SJSA1 (cell line): ENCODE data around the gene ARFGEF3. TPM values are rescaled to one million over a fixed set of nuclear protein-coding genes. Genes with fewer than 3 reads are reported as not detected.

ENCODE experiments used
- DNase-seq, 2 experiments: peaks; one replicate each; pipeline ENCODE4 v3.0.0-alpha.2; 2015 to 2020; ENCODE audit warnings: low spot score in 2 of 2, low read depth in 1 of 2
- H3K27ac ChIP-seq: fragments of 250-450 bp; sonication (Bioruptor Pico); 2 replicates; pipeline ENCODE4 v1.5.1; 2020; ENCODE audit warnings: mild to moderate bottlenecking, moderate library complexity
- H3K27me3 ChIP-seq: fragments of 250-450 bp; sonication (Bioruptor Pico); replicated peaks from 2 replicates; pipeline ENCODE4 v1.5.1; 2020; ENCODE audit warnings: mild to moderate bottlenecking, moderate library complexity
- H3K36me3 ChIP-seq: fragments of 250-450 bp; sonication (Bioruptor Pico); 2 replicates; pipeline ENCODE4 v1.5.1; 2020; ENCODE audit warnings: mild to moderate bottlenecking
- H3K4me1 ChIP-seq: fragments of 250-450 bp; sonication (Bioruptor Pico); replicated peaks from 2 replicates; pipeline ENCODE4 v1.6.1; 2021; ENCODE audit warnings: mild to moderate bottlenecking
- H3K4me3 ChIP-seq: fragments of 250-450 bp; sonication (Bioruptor Pico); 2 replicates; pipeline ENCODE4 v1.5.1; 2020; ENCODE audit warnings: mild to moderate bottlenecking
- H3K9me3 ChIP-seq: fragments of 250-450 bp; sonication (Bioruptor Pico); replicated peaks from 2 replicates; pipeline ENCODE4 v1.5.1; 2020; ENCODE audit warnings: mild to moderate bottlenecking
- total RNA-seq: library from RNA; depleted of rRNA; stranded (reverse); fragments of >200 nt; shearing (Covaris generic); gene quantifications from 2 replicates; pipeline ENCODE4 v1.2.3, GENCODE V29; 2014

The ARFGEF3 gene
- total RNA-seq, 1 experiment from 2014 or later: not detected

GRCh38 chr6:138291036-138291848 is 129.5 kb downstream of the ARFGEF3 start:
- H3K27me3 ChIP-seq: no peaks in the 10 kb centered on the region
- H3K9me3 ChIP-seq: 0 out of 2 replicates have a peak, but pooled peaks cover 2% of the 10 kb centered on the region
- peaks cover 20% of the 10 kb centered on the region for H3K4me1 ChIP-seq
- no peak overlapping the region for H3K4me3 ChIP-seq
- H3K27ac ChIP-seq: no peak overlapping the region
- DNase-seq: no peak
- no peaks in the 10 kb centered on the region for H3K36me3 ChIP-seq

- Histone ChIP-seq H3K27me3 (no peaks in the 10 kb centered on the region), H3K27ac (no peak overlapping the region), H3K9me3 (0 out of 2 replicates have a peak, but pooled peaks cover 2% of the 10 kb centered on the region), H3K4me1 (peaks cover 20% of the 10 kb centered on the region), H3K36me3 (no peaks in the 10 kb centered on the region), H3K4me3 (no peak overlapping the region)
- no peak for DNase-seq
Observed at GRCh38 chr6:138291849-138292181, 130.1 kb downstream of the ARFGEF3 start.

GRCh38 chr6:138292482-138292881 is 130.7 kb downstream of the ARFGEF3 start:
- Histone ChIP-seq H3K4me1 (peaks cover 19% of the 10 kb centered on the region), H3K27ac (no peak overlapping the region), H3K36me3 (no peaks in the 10 kb centered on the region), H3K4me3 (no peak overlapping the region), H3K27me3 (no peaks in the 10 kb centered on the region), H3K9me3 (no peaks in the 10 kb centered on the region)
- DNase-seq: no peak

GRCh38 chr6:138293428-138294395 is 132.0 kb downstream of the ARFGEF3 start:
- Histone ChIP-seq H3K9me3 (no peaks in the 10 kb centered on the region), H3K27me3 (no peaks in the 10 kb centered on the region), H3K4me3 (no peak overlapping the region), H3K4me1 (peaks cover 9% of the 10 kb centered on the region), H3K27ac (no peak overlapping the region), H3K36me3 (no peaks in the 10 kb centered on the region)
- no peak for DNase-seq

- no peaks in the 10 kb centered on the region for H3K9me3 ChIP-seq
- H3K27me3 ChIP-seq: peaks cover 4% of the 10 kb centered on the region; the same call in 1 of the 2 replicates
- no peaks in the 10 kb centered on the region for H3K4me1 ChIP-seq
- no peak for DNase-seq
- H3K27ac ChIP-seq: no peak overlapping the region
- H3K36me3 ChIP-seq: no peaks in the 10 kb centered on the region
- H3K4me3 ChIP-seq: no peak overlapping the region
Observed at GRCh38 chr6:138296381-138296780, 134.6 kb downstream of the ARFGEF3 start.

DNA sequence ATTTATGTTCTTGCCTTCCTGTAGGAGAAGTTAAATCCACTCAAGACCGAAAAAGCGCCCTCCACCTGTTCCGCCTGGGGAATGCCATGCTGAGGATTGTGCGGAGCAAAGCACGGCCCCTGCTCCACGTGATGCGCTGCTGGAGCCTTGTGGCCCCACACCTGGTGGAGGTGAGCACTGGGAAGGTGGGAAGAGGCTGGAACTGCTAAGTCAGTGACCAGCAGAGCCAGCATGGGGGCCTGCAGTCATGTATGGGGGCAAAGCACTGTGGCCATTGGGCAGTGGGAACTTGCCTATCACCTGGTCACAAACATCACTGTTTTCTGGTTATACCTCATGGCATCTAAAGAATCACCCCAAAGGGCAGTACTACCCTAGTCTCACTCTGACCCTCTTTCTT is 135.0 kb downstream of the ARFGEF3 start:
- Histone ChIP-seq H3K4me1 (no peaks in the 10 kb centered on the region), H3K36me3 (no peaks in the 10 kb centered on the region), H3K27ac (no peak overlapping the region), H3K27me3 (peaks cover 4% of the 10 kb centered on the region; the same call in 1 of the 2 replicates), H3K9me3 (no peaks in the 10 kb centered on the region), H3K4me3 (no peak overlapping the region)
- DNase-seq: no peak

DNA sequence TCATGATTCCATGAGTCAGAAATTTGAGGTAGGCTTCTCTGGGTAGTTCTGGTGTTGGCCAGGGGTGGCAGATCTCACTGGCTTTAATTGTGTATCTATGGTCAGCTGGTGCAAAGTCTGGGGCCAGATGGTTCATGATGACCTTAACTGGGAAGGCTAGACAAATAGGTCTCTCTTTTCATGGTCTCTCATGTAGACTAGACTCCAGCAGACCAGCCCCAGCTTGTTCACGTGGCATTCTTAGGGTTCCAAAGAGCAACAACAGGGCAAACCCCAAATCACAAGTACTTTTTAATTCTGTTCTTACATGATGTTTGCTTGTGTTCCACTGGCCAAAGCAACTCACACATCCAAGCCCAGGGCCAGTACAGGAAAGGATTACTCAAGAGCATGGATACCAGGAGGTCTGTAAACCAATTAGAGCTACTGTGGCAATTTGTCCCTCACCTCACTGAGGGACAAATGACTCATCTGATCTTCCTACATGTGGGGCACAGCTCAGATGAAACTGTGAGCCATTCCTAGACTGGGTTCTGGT is 136.1 kb downstream of the ARFGEF3 start:
- DNase-seq: no peak
- H3K27ac ChIP-seq: no peak overlapping the region
- peaks cover 4% of the 10 kb centered on the region; the same call in 1 of the 2 replicates for H3K27me3 ChIP-seq
- H3K9me3 ChIP-seq: no peaks in the 10 kb centered on the region
- H3K4me1 ChIP-seq: no peaks in the 10 kb centered on the region
- no peak overlapping the region for H3K4me3 ChIP-seq
- H3K36me3 ChIP-seq: no peaks in the 10 kb centered on the region

DNA sequence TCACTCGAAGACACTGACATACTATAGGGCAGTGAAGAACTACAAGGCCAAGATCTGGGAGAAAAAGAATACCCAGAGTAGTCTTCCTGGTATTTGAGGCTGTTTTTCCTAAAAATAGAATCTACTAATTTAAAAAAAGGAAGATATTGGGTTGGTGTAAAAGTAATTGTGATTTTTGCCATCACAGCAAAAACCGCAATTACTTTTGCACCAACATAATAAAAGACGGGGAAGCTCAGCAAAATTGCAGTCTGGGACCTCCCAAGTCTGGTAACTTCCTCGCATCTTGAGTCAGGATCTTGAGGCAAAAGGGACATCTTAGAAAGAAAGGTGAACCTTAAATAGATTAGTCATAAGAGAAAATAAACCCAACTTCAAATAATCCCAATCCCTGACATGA is 138.7 kb downstream of the ARFGEF3 start:
- no peaks in the 10 kb centered on the region for H3K4me1 ChIP-seq
- no peaks in the 10 kb centered on the region for H3K36me3 ChIP-seq
- H3K27me3 ChIP-seq: peaks cover 4% of the 10 kb centered on the region; the same call in 1 of the 2 replicates
- no peak overlapping the region for H3K27ac ChIP-seq
- H3K9me3 ChIP-seq: no peaks in the 10 kb centered on the region
- no peak overlapping the region for H3K4me3 ChIP-seq
- DNase-seq: no peak

GRCh38 chr6:138302554-138302953 is 140.8 kb downstream of the ARFGEF3 start:
- Histone ChIP-seq H3K4me1 (no peaks in the 10 kb centered on the region), H3K9me3 (no peaks in the 10 kb centered on the region), H3K27ac (no peak overlapping the region), H3K4me3 (no peak overlapping the region), H3K27me3 (peaks cover 4% of the 10 kb centered on the region; the same call in 1 of the 2 replicates), H3K36me3 (no peaks in the 10 kb centered on the region)
- no peak for DNase-seq

DNA sequence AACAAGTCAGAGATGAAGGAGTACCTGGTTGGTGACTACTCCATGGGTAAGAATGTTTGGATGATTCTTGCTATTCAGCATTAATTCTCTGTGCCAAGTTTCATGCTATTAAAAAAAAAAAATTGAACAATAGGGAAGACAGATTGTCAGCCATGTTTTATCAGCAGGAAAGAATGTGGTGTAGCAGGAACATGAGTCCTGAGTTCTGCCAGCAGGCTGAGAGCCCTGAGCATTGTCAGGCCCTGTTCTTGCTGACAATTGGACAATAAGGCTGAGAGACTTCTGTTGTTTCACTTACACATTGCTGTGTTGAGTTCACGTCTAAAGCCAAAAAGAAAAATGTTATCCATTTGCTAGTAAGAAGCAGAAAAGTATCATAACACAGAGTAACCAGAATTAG is 145.6 kb downstream of the ARFGEF3 start:
- Histone ChIP-seq H3K4me1 (no peaks in the 10 kb centered on the region), H3K4me3 (no peak overlapping the region), H3K9me3 (no peaks in the 10 kb centered on the region), H3K27ac (no peak overlapping the region), H3K36me3 (no peaks in the 10 kb centered on the region), H3K27me3 (no peaks in the 10 kb centered on the region)
- DNase-seq: no peak

DNA sequence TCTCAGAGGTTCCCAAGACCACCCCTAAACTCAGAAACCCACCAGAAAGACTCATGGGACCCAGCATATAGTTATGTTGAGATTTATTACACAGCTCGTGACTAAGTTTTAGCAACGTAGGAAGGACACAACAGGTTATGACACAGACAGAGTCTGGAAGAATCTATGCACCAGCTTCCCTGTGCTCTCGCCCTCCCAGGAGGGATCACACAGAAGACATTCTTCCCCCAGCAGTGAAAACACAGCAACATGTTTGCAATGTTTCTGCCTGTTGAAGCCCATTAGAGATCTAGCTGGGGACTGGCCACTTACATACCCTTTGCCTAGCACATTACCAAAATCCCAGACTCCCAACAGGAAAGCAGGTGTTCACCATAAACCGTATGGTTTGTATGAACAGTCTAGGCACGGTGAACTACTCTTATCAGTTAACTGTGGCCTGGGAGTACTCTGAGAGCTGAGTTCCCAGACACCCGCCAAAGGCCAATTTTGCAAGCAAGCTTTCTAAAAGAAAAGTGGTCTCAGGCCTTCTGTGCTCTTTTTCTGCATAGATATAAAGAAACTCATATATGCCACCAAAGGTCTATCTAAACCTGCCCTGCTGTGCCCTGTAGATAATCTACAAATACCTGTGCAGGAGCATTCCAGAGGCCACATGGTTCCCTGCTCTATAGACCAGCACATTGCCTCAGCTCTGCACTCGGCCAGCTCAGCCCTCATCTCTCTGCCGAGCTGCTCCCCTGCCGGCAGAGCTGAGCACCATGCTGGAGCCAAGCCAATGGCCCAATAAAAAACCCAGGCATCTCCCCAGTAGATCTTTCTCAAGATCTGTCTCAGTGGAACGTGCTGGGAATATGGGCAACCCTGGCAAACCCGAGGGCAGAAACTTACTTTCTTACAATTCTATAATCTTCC is 146.3 kb downstream of the ARFGEF3 start:
- Histone ChIP-seq H3K27me3 (no peaks in the 10 kb centered on the region), H3K27ac (no peak overlapping the region), H3K4me3 (no peak overlapping the region), H3K4me1 (no peaks in the 10 kb centered on the region), H3K9me3 (no peaks in the 10 kb centered on the region), H3K36me3 (no peaks in the 10 kb centered on the region)
- no peak for DNase-seq

DNA sequence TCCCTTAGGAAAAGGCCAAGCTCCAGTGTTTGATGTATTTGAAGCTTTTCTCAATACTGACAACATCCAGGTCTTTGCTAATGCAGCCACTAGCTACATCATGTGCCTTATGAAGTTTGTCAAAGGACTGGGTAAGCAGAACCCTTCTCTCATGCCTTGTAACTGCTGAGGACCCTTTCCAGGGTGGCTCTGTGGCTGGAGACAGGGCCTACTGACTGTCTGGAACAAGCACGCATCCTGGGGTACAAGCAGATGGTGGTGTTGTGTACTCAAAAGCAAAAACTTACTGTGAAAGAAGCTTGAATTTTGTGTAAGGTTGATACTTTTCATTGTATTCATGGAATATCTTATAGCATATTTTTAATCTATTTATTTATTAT is 147.0 kb downstream of the ARFGEF3 start:
- no peaks in the 10 kb centered on the region for H3K4me1 ChIP-seq
- no peaks in the 10 kb centered on the region for H3K9me3 ChIP-seq
- no peak for DNase-seq
- no peak overlapping the region for H3K4me3 ChIP-seq
- 0 out of 2 replicates have a peak, but pooled peaks cover 4% of the 10 kb centered on the region for H3K27me3 ChIP-seq
- no peaks in the 10 kb centered on the region for H3K36me3 ChIP-seq
- no peak overlapping the region for H3K27ac ChIP-seq

DNA sequence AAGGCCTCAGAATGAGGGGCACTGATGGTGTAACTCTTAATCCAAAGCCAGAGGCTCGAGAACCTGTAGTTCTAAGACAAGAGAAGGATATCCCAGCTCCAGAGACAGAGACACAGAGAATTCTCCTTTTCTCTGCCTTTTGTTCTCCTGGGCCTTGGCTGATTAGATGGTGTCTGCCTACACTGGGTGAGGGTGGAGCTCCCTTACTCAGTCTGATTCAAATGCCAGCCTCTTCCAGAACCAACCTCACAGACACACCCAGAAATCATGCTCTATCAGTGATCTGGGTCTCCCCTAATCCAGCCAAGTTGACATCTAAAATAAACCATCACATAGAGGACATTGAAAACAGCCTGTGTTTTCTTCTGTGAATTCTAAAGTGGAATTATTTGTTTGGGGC is 148.0 kb downstream of the ARFGEF3 start:
- no peak for DNase-seq
- H3K36me3 ChIP-seq: no peaks in the 10 kb centered on the region
- H3K27me3 ChIP-seq: 0 out of 2 replicates have a peak, but pooled peaks cover 4% of the 10 kb centered on the region
- H3K4me3 ChIP-seq: no peak overlapping the region
- no peak overlapping the region for H3K27ac ChIP-seq
- no peaks in the 10 kb centered on the region for H3K9me3 ChIP-seq
- no peaks in the 10 kb centered on the region for H3K4me1 ChIP-seq
